Neuronal stem cell (in vitro differentiated cells): ENCODE measurements around the gene PRAME.

ENCODE experiments used
- DNase-seq: peaks from one replicate; pipeline ENCODE4 v3.0.0-alpha.2; 2013; ENCODE audit warnings: low spot score
- H2AFZ ChIP-seq: one replicate; pipeline ENCODE4 v1.6.1; 2013; ENCODE audit warnings: mild to moderate bottlenecking, low read length, inconsistent platforms
- H2AK5ac ChIP-seq: 2 replicates; pipeline ENCODE4 v1.6.1; 2013; ENCODE audit warnings: low read depth, mild to moderate bottlenecking, inconsistent platforms, low read length, moderate library complexity, mixed read lengths
- H2BK120ac ChIP-seq: 2 replicates; pipeline ENCODE4 v1.6.1; 2013; ENCODE audit warnings: low read depth, mild to moderate bottlenecking, inconsistent platforms, low read length, moderate library complexity, mixed read lengths
- H2BK12ac ChIP-seq: one replicate; pipeline ENCODE4 v1.6.1; 2013; ENCODE audit warnings: low read length, inconsistent platforms
- H2BK15ac ChIP-seq: 2 replicates; pipeline ENCODE4 v1.6.1; 2013; ENCODE audit warnings: mild to moderate bottlenecking, low read length, inconsistent platforms, mixed read lengths
- H2BK5ac ChIP-seq: one replicate; pipeline ENCODE4 v1.6.1; 2013; ENCODE audit warnings: inconsistent platforms, mild to moderate bottlenecking, low read length, moderate library complexity
- H3K14ac ChIP-seq: one replicate; pipeline ENCODE4 v1.6.1; 2013; ENCODE audit warnings: low read length, inconsistent platforms
- H3K18ac ChIP-seq: 2 replicates; pipeline ENCODE4 v1.6.1; 2013; ENCODE audit warnings: low read length, inconsistent platforms
- H3K23ac ChIP-seq: 2 replicates; pipeline ENCODE4 v1.6.1; 2013; ENCODE audit warnings: low read depth, mild to moderate bottlenecking, mixed read lengths, low read length, inconsistent platforms; ENCODE audit not compliant: poor library complexity
- H3K27ac ChIP-seq: replicated peaks from 3 replicates; pipeline ENCODE4 v1.5.1; 2013; ENCODE audit warnings: low read length, inconsistent platforms
- H3K27me3 ChIP-seq, 3 experiments: 2 replicates each; pipeline ENCODE4 v1.6.1; 2013; ENCODE audit warnings: low read length in 3 of 3, mild to moderate bottlenecking in 2 of 3, inconsistent platforms in 1 of 3, low read depth in 1 of 3, mixed read lengths in 1 of 3, moderate library complexity in 1 of 3; ENCODE audit not compliant: control insufficient read depth in 3 of 3, insufficient read depth in 3 of 3
- H3K36me3 ChIP-seq, 2 donors: replicated peaks in 1 of 2; 2 replicates each; pipeline ENCODE4 v1.6.1; 2013; ENCODE audit warnings: low read length in 2 of 2; ENCODE audit not compliant: control insufficient read depth in 2 of 2, insufficient read depth in 2 of 2
- H3K4ac ChIP-seq: 2 replicates; pipeline ENCODE4 v1.6.1; 2013; ENCODE audit warnings: inconsistent platforms, mild to moderate bottlenecking, low read length, moderate library complexity
- H3K4me1 ChIP-seq, 2 donors: 1 replicate in 1 of 2; 2 replicates in 1 of 2; pipeline ENCODE4 v1.6.1; 2013; ENCODE audit warnings: low read length in 2 of 2, low read depth in 1 of 2; ENCODE audit not compliant: control insufficient read depth in 2 of 2, insufficient read depth in 1 of 2
- H3K4me2 ChIP-seq: one replicate; pipeline ENCODE4 v1.6.1; 2013; ENCODE audit warnings: mild to moderate bottlenecking, low read length, inconsistent platforms; ENCODE audit not compliant: insufficient read depth, poor library complexity, severe bottlenecking
- H3K4me3 ChIP-seq, 2 donors: 2 replicates each; pipeline ENCODE4 v1.5.1; 2013; ENCODE audit warnings: low read length in 2 of 2, mild to moderate bottlenecking in 2 of 2, inconsistent platforms in 1 of 2, moderate library complexity in 1 of 2
- H3K79me1 ChIP-seq: one replicate; pipeline ENCODE4 v1.6.1; 2013; ENCODE audit warnings: low read depth, mild to moderate bottlenecking, inconsistent platforms, low read length, moderate library complexity
- H3K9ac ChIP-seq: one replicate; pipeline ENCODE4 v1.6.1; 2013; ENCODE audit warnings: mild to moderate bottlenecking, low read depth, low read length, inconsistent platforms; ENCODE audit not compliant: poor library complexity
- H3K9me3 ChIP-seq, 2 donors: replicated peaks in 1 of 2; 2 replicates each; pipeline versions ENCODE3 to v1.6.1; 2013; ENCODE audit warnings: low read length in 2 of 2, mild to moderate bottlenecking in 2 of 2, inconsistent platforms in 1 of 2, low read depth in 1 of 2, mixed read lengths in 1 of 2, moderate library complexity in 1 of 2; ENCODE audit not compliant: control insufficient read depth in 2 of 2, insufficient read depth in 1 of 2
- H4K8ac ChIP-seq: one replicate; pipeline ENCODE4 v1.6.1; 2013; ENCODE audit warnings: low read depth, mild to moderate bottlenecking, inconsistent platforms, low read length, moderate library complexity
- H4K91ac ChIP-seq: one replicate; pipeline ENCODE4 v1.6.1; 2013; ENCODE audit warnings: low read length, low read depth, mild to moderate bottlenecking, inconsistent platforms; ENCODE audit not compliant: poor library complexity
- WGBS, 2 donors: extraction: QIAGEN DNeasy Blood & Tissue Kit; methylation state at CpG; one replicate each; pipeline ENCODE4 v1.1.7; 2013; ENCODE audit warnings: missing lambda C conversion rate in 2 of 2, mixed read lengths in 1 of 2; ENCODE audit not compliant: insufficient read length in 2 of 2, insufficient replicate concordance in 1 of 2; ENCODE audit errors: extremely low coverage in 2 of 2; 5-methylcytosine and 5-hydroxymethylcytosine counted together

The PRAME gene

DNA sequence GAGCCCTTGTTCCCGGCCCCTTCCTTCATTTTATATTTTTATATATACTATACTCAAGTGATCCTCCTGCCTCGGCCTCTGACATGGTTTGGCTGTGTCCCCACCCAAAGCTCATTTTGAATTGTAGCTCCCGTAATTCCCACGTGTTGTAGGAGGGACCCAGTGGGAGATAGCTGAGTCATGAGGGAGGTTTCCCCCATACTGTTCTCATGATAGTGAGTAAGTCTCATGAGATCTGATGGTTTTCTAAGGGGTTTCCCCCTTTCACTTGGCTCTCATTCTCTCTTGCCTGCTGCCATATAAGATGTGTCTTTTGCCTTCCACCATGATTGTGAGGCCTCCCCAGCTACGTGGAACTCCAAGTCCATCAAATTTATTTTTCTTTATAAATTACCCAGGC lies 31.8 kb downstream of the PRAME start:
- Histone ChIP-seq H2AFZ (no peak overlapping the region), H4K91ac (no peak overlapping the region), H3K27me3 (peaks cover 0 to 4% (median 3%) of the 10 kb centered on the region in 3 experiments), H3K9ac (no peak overlapping the region), H3K4me3 (no peak overlapping the region), H3K14ac (no peak overlapping the region), H3K79me1 (no peaks in the 10 kb centered on the region), H4K8ac (no peak overlapping the region), H3K36me3 (no peaks in the 10 kb centered on the region), H2BK120ac (no peak overlapping the region), H3K27ac (no peak overlapping the region), H3K4me1 (no peaks in the 10 kb centered on the region), H3K4me2 (no peak overlapping the region), H3K4ac (no peak overlapping the region), H2BK15ac (no peak overlapping the region), H2AK5ac (no peak overlapping the region), H3K9me3 (peaks cover 0 to 2% of the 10 kb centered on the region in 2 donors), H3K23ac (no peak overlapping the region), H2BK5ac (no peak overlapping the region), H3K18ac (no peak overlapping the region), H2BK12ac (no peak overlapping the region)
- DNase-seq = no peak
- WGBS, 2 donors = no CpG with 5 or more reads among the region's 5 CpGs

DNA sequence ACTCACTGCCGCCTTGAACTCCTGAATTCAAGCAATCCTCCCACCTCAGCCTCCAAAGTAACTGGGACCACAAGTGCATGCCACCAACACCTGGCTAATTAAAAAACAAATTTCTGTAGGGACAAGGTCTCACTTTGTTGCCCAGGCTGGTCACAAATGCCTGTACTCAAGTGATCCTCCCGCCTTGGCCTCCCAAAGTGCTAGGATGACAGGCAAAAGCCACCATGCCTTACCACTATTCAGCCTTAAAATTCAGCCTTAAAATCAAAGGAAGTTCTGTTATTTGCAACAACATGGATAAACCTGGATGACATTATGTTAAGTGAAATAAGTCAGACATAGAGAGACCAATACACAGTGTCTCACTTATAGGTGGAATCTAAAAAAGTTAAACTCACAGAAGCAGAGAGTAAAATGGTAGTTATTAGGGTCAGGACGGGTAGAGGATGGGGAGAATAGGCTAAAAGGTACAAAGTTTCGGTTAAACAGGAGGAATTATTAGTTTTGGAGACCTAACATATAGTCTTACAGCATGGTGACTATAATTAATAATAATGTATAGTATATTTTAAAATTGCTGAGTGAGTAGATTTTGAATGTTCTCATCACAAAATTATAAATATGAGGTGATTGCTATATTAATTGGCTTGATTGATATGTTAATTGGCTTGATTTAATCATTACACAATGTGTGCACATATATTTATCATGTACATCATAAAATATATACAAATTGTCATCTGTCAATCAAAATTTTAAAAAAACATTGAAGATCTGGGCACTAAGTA lies 32.7 kb downstream of the PRAME start:
- no peak overlapping the region for H2BK120ac ChIP-seq
- H3K79me1 ChIP-seq = no peaks in the 10 kb centered on the region
- DNase-seq = no peak
- no peaks in the 10 kb centered on the region for H3K36me3 ChIP-seq
- H4K8ac ChIP-seq = no peak overlapping the region
- H3K23ac ChIP-seq = no peak overlapping the region
- no peak overlapping the region for H4K91ac ChIP-seq
- peaks cover 0 to 4% (median 3%) of the 10 kb centered on the region in 3 experiments for H3K27me3 ChIP-seq
- H3K18ac ChIP-seq = no peak overlapping the region
- no peak overlapping the region for H2BK15ac ChIP-seq
- no peak overlapping the region for H2BK12ac ChIP-seq
- no peak overlapping the region for H2AFZ ChIP-seq
- no peak overlapping the region for H3K4me2 ChIP-seq
- peaks cover 0 to under 1% of the 10 kb centered on the region in 2 donors for H3K4me1 ChIP-seq
- no peak overlapping the region for H2AK5ac ChIP-seq
- no peak overlapping the region for H3K4me3 ChIP-seq
- peaks cover 0 to 2% of the 10 kb centered on the region in 2 donors for H3K9me3 ChIP-seq
- H3K14ac ChIP-seq = no peak overlapping the region
- no peak overlapping the region for H2BK5ac ChIP-seq
- H3K27ac ChIP-seq = no peak overlapping the region
- WGBS, 2 donors = no CpG with 5 or more reads among the region's 4 CpGs
- no peak overlapping the region for H3K4ac ChIP-seq
- no peak overlapping the region for H3K9ac ChIP-seq

DNA sequence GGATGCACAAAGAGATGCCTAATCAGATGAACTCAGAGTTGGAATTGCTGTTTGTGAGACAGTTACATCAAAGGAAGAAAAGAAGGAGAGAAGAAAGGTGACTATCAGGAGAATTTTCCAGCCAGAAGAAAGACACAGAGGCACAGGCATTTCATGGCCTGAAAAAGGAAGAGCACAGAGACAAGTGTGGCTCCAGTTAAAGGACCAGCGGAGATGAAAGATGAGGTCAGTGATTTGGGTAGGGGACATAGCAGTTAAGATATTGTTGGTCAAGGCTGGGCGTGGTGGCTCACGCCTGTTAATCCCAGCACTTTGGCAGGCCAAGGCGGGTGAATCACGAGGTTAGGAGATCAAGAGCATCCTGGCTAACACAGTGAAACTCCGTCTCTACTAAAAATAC lies 35.6 kb downstream of the PRAME start:
- no peak overlapping the region for H3K23ac ChIP-seq
- H3K14ac ChIP-seq = no peak overlapping the region
- H3K27me3 ChIP-seq = peaks cover 0 to 4% (median 3%) of the 10 kb centered on the region in 3 experiments
- peaks cover 0 to 2% of the 10 kb centered on the region in 2 donors for H3K9me3 ChIP-seq
- H4K91ac ChIP-seq = no peak overlapping the region
- DNase-seq = no peak
- H3K4me1 ChIP-seq = peaks cover 0 to 13% of the 10 kb centered on the region in 2 donors
- no peak overlapping the region for H2AK5ac ChIP-seq
- no peak overlapping the region for H4K8ac ChIP-seq
- H2BK12ac ChIP-seq = no peak overlapping the region
- no peaks in the 10 kb centered on the region for H3K36me3 ChIP-seq
- no peak overlapping the region for H3K27ac ChIP-seq
- H2BK15ac ChIP-seq = no peak overlapping the region
- no peak overlapping the region for H3K18ac ChIP-seq
- no peak overlapping the region for H3K4ac ChIP-seq
- H3K4me3 ChIP-seq = no peak overlapping the region
- H3K4me2 ChIP-seq = no peak overlapping the region
- H3K9ac ChIP-seq = no peak overlapping the region
- no CpG with 5 or more reads among the region's 6 CpGs for WGBS, 2 donors
- H2BK5ac ChIP-seq = no peak overlapping the region
- H3K79me1 ChIP-seq = no peaks in the 10 kb centered on the region
- H2BK120ac ChIP-seq = no peak overlapping the region
- H2AFZ ChIP-seq = no peak overlapping the region

DNA sequence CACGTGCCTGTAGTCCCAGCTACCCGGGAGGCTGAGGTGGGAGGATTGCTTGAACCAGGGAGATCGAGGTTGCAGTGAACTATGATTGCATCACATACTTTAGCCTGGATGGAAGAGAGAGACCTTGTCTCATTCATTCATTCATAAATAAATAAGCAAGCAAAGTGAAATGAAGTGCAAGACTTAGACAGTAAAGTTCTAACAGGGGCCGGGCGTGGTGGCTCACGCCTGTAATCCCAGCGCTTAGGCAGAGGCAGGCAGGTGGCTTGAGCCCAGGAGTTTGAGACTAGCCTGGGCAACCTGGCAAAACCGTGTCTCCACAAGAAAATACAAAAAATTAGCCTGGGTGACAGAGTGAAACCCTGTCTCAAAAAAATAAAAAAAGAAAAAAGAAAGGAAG lies 37.4 kb downstream of the PRAME start:
- H2BK12ac ChIP-seq = no peak overlapping the region
- no peak overlapping the region for H3K4me3 ChIP-seq
- H3K27me3 ChIP-seq = peaks cover 0 to 4% (median 3%) of the 10 kb centered on the region in 3 experiments
- H3K79me1 ChIP-seq = no peaks in the 10 kb centered on the region
- no peak overlapping the region for H2BK15ac ChIP-seq
- no peaks in the 10 kb centered on the region for H3K36me3 ChIP-seq
- H2AFZ ChIP-seq = no peak overlapping the region
- no peak overlapping the region for H4K91ac ChIP-seq
- no peak overlapping the region for H3K23ac ChIP-seq
- H3K4me2 ChIP-seq = no peak overlapping the region
- H2BK5ac ChIP-seq = no peak overlapping the region
- H3K14ac ChIP-seq = no peak overlapping the region
- no peak overlapping the region for H3K27ac ChIP-seq
- H4K8ac ChIP-seq = no peak overlapping the region
- no peak overlapping the region for H3K18ac ChIP-seq
- no peaks in the 10 kb centered on the region for H3K9me3 ChIP-seq
- no peak overlapping the region for H2AK5ac ChIP-seq
- no peak overlapping the region for H2BK120ac ChIP-seq
- no CpG with 5 or more reads among the region's 8 CpGs for WGBS, 2 donors
- DNase-seq = no peak
- no peak overlapping the region for H3K9ac ChIP-seq
- no peak overlapping the region for H3K4ac ChIP-seq
- H3K4me1 ChIP-seq = peaks cover 0 to 13% of the 10 kb centered on the region in 2 donors
